Tibial artery (tissue), 4 donors: Measurements from ENCODE around the gene SLC5A11.
"Not testable (repeated sequence)": the region's sequence is repeated elsewhere in the genome, so short reads cannot be mapped to it uniquely, and the experiment has no call there.

Source experiments
- DNase-seq, 2 donors: peaks; one replicate each; pipeline ENCODE4 v3.0.0-alpha.2; 2019
- H3K27ac ChIP-seq, 2 donors: fragments of 200-600 bp; sonication (generic) in 1 of 2; 1 replicate in 1 of 2; 2 replicates in 1 of 2; pipeline ENCODE4 v1.5.1; 2018 to 2019; ENCODE audit warnings: mild to moderate bottlenecking in 1 of 2
- H3K27me3 ChIP-seq, 2 donors: fragments of 200-600 bp; sonication (generic) in 1 of 2; one replicate each; pipeline versions ENCODE4 v1.5.1 to v1.6.0; 2016 to 2019
- H3K36me3 ChIP-seq, 3 donors: fragments of 200-600 bp; sonication (generic) in 2 of 3; one replicate each; pipeline ENCODE4 v1.5.1; 2016 to 2019; ENCODE audit warnings: mild to moderate bottlenecking in 2 of 3
- H3K4me1 ChIP-seq, 4 donors: fragments of 200-600 bp; sonication (generic) in 2 of 4; 1 replicate in 3 of 4; 2 replicates in 1 of 4; pipeline ENCODE4 v1.5.1; 2016 to 2019
- H3K4me3 ChIP-seq, 2 donors: fragments of 200-600 bp; sonication (generic) in 1 of 2; 1 replicate in 1 of 2; 2 replicates in 1 of 2; pipeline ENCODE4 v1.5.1; 2018 to 2019; ENCODE audit warnings: mild to moderate bottlenecking in 2 of 2
- H3K9me3 ChIP-seq, 3 donors: fragments of 200-600 bp; sonication (generic) in 1 of 3; one replicate each; pipeline ENCODE4 v1.5.1; 2016 to 2019
- CTCF ChIP-seq, 2 experiments: fragments of 200-600 bp in 1 of 2; fragments of 450-650 bp in 1 of 2; IDR thresholded peaks; one replicate each; pipeline ENCODE4 v1.5.1; 2017 to 2019; ENCODE audit warnings: antibody characterized with exemption in 2 of 2, mild to moderate bottlenecking in 1 of 2, moderate library complexity in 1 of 2
- intact Hi-C: fragments of 100-400 bp; cut with DNase I; formaldehyde crosslinking; loops from one replicate; pipeline ENCODE4 v1.15.0; 2023; ENCODE audit warnings: low total_unique reads

SLC5A11 gene

GRCh38 chr16:24887472-24887871, 41.7 kb downstream of the SLC5A11 start:
- intact Hi-C loops = no loop called here
- TF ChIP-seq CTCF (IDR thresholded peaks at IDR 0.05) = no peak
- no peaks in the 10 kb centered on the region for H3K27me3 ChIP-seq

DNA sequence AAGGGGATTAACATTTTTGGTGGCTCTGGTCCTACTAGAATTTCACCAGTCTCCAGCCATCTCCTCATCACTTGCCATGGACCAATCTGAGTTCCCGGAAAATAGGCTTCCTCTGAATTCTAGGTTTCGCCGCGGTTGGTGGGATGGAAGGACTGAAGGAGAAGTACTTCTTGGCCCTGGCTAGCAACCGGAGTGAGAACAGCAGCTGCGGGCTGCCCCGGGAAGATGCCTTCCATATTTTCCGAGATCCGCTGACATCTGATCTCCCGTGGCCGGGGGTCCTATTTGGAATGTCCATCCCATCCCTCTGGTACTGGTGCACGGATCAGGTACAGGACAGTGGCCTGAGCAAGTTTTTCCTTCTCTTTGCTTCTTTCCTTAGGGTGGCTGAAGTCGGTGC, 45.0 kb downstream of the SLC5A11 start:
- Histone ChIP-seq H3K4me3 (no peak overlapping the region), H3K36me3 (no peaks in the 10 kb centered on the region), H3K4me1 (no peaks in the 10 kb centered on the region), H3K9me3 (no peaks in the 10 kb centered on the region), H3K27me3 (no peaks in the 10 kb centered on the region), H3K27ac (no peak overlapping the region)
- intact Hi-C loops = no loop called here
- TF ChIP-seq CTCF (IDR thresholded peaks at IDR 0.05) = no peak
- peak in 1 of 2 donors; percentile 38 for DNase-seq

More at GRCh38 chr16:24887472-24887871, 41.7 kb downstream of the SLC5A11 start:
- DNase-seq = no peak
- H3K36me3 ChIP-seq = no peaks in the 10 kb centered on the region
- H3K27ac ChIP-seq = no peak overlapping the region
- no peaks in the 10 kb centered on the region for H3K4me1 ChIP-seq
- no peaks in the 10 kb centered on the region for H3K9me3 ChIP-seq
- no peak overlapping the region for H3K4me3 ChIP-seq

DNA sequence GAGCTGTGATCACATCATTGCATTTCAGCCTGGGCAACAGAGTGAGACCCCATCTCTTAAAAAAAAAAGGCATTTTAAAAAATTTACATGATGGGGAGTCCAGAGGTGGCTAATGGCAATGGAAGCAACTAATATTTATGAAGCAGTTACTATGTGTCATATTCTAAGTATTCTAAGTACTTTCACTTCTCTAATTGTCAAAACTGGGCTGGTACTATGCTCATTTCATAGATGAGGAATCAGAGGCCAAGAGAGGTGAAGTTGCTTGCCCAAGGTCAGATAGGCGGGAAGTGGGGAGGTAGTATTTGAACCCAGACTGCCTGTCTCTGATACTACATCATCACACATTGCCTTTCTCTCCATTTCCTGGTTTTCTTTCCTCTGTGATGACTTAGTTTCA, 50.7 kb downstream of the SLC5A11 start:
- H3K4me3 ChIP-seq = no peak overlapping the region
- no peak for TF ChIP-seq CTCF (IDR thresholded peaks at IDR 0.05)
- H3K27me3 ChIP-seq = peaks cover 0 to 2% of the 10 kb centered on the region in 2 donors
- no peak for DNase-seq
- no peaks in the 10 kb centered on the region for H3K4me1 ChIP-seq
- H3K27ac ChIP-seq = no peak overlapping the region
- no peaks in the 10 kb centered on the region for H3K9me3 ChIP-seq
- H3K36me3 ChIP-seq = no peaks in the 10 kb centered on the region
- intact Hi-C loops = no loop called here

DNA sequence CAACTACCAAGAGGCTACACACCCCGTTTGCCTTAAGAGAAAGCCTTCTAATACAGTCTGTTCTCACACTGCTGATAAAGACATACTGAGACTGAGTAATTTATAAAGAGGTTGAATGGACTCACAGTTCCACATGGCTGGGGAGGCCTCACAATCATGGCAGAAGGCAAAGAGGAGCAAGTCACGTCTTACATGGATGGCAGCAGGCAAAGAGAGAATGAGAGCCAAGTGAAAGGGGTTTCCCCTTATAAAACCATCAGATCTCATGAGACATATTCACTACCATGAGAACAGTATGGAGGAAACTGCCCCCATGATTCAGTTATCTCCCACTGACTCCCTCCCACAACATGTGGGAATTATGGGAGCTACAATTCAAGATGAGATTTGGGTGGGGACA, 51.8 kb downstream of the SLC5A11 start:
- intact Hi-C loops, H3K4me3 ChIP-seq: not testable (repeated sequence)

GRCh38 chr16:24900230-24900629, 54.5 kb downstream of the SLC5A11 start:
- Histone ChIP-seq H3K9me3 (no peaks in the 10 kb centered on the region), H3K27ac (no peak overlapping the region), H3K4me3 (no peak overlapping the region), H3K36me3 (no peaks in the 10 kb centered on the region), H3K4me1 (no peaks in the 10 kb centered on the region), H3K27me3 (peaks cover 0 to 2% of the 10 kb centered on the region in 2 donors)
- no peak for TF ChIP-seq CTCF (IDR thresholded peaks at IDR 0.05)
- intact Hi-C loops = no loop called here
- no peak for DNase-seq

More for the DNA sequence above, 51.8 kb downstream of the SLC5A11 start:
- H3K27ac ChIP-seq, H3K9me3 ChIP-seq, DNase-seq, H3K4me1 ChIP-seq, H3K27me3 ChIP-seq, H3K36me3 ChIP-seq: not testable (repeated sequence)

GRCh38 chr16:24906199-24906808, 60.5 kb downstream of the SLC5A11 start:
- Histone ChIP-seq H3K9me3 (no peaks in the 10 kb centered on the region), H3K4me3 (no peak overlapping the region), H3K27ac (no peak overlapping the region), H3K4me1 (no peaks in the 10 kb centered on the region), H3K27me3 (no peaks in the 10 kb centered on the region), H3K36me3 (no peaks in the 10 kb centered on the region)
- DNase-seq = no peak
- intact Hi-C loops = no loop called here
- peak in 1 of 2 experiments; percentile 31 for TF ChIP-seq CTCF (IDR thresholded peaks at IDR 0.05)
